ENCODE data around the gene S100A2.

Gene S100A2

GRCh38 chr1:153578936-153579335 is 13.3 kb upstream of the S100A2 start:
- peak overlapping the region; percentile 28 for H2BK120ac ChIP-seq (ENCODE audit: insufficient read depth, low read length, poor library complexity)
- H4K8ac ChIP-seq (ENCODE audit: low read depth, low read length) = no peak overlapping the region
- no peak overlapping the region for H2BK12ac ChIP-seq (ENCODE audit: low read length)
- H3K9ac ChIP-seq (ENCODE audit: low read length) = no peak overlapping the region
- no peaks in the 10 kb centered on the region for H3K79me2 ChIP-seq (ENCODE audit: control insufficient read depth, insufficient read depth, low read length, poor library complexity)
- H3K4me1 ChIP-seq (ENCODE audit: control insufficient read depth in 1 of 2, insufficient read depth in 2 of 2, low read length in 2 of 2) = peaks cover 7 to 13% of the 10 kb centered on the region in 2 experiments
- peaks cover 4% of the 10 kb centered on the region for H3K9me3 ChIP-seq (ENCODE audit: insufficient read depth, low read depth, low read length)
- no peak overlapping the region for H3K4me3 ChIP-seq (ENCODE audit: low read depth, low read length)
- H4K91ac ChIP-seq (ENCODE audit: low read depth, low read length) = peak overlapping the region; percentile 28
- H3K36me3 ChIP-seq (ENCODE audit: control insufficient read depth in 1 of 2, insufficient read depth in 2 of 2, low read length in 2 of 2) = no peaks in the 10 kb centered on the region
- no peak overlapping the region for H2AFZ ChIP-seq (ENCODE audit: insufficient read depth, low read length, poor library complexity)
- H3K27ac ChIP-seq (ENCODE audit: low read depth, low read length) = peak overlapping the region; percentile 60
- H3K4ac ChIP-seq (ENCODE audit: low read depth, low read length) = no peak overlapping the region
- no peak overlapping the region for H4K12ac ChIP-seq (ENCODE audit: low read depth, low read length)
- H3K79me1 ChIP-seq (ENCODE audit: low read length) = peaks cover 11% of the 10 kb centered on the region
- H3K27me3 ChIP-seq (ENCODE audit: insufficient read depth, low read length) = no peaks in the 10 kb centered on the region
- H2AK5ac ChIP-seq (ENCODE audit: low read length) = no peak overlapping the region
- H3K18ac ChIP-seq (ENCODE audit: low read length) = no peak overlapping the region
- H3K4me2 ChIP-seq (ENCODE audit: low read length) = peak overlapping the region; percentile 8
- WGBS (ENCODE audit: extremely low coverage, insufficient coverage, insufficient read length) = no CpG with 5 or more reads among the region's 3 CpGs
- H3K23ac ChIP-seq (ENCODE audit: low read length) = no peak overlapping the region
- no peak overlapping the region for H3K14ac ChIP-seq (ENCODE audit: low read length)
- peak; percentile 69 to 81 for DNase-seq
- H2BK5ac ChIP-seq (ENCODE audit: low read depth, low read length, poor library complexity) = peak overlapping the region; percentile 7

DNA sequence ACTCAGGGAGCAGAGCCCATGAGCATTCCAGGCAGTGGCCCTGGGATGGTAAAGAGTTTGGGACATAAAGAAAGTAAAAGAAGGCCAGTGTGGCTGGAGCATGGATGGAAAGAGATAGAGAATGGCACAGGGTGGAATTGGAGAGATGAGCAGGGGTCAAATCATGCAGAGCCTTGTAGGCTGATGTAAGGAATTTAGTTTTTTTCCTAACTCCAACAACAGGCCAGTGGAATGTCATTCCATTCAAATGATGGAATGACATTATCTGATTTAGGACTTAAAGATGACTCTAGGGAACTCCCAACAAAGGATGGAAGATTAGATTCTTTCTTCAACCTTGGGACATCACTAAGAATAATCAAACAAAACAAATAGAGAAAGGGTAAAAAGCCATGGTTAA is 12.8 kb upstream of the S100A2 start:
- Histone ChIP-seq H3K4ac (ENCODE audit: low read depth, low read length) (peak overlapping the region; percentile 39), H2BK5ac (ENCODE audit: low read depth, low read length, poor library complexity) (peak overlapping the region; percentile 52), H2AK5ac (ENCODE audit: low read length) (peak overlapping the region; percentile 45), H2BK12ac (ENCODE audit: low read length) (peak overlapping the region; percentile 92), H4K12ac (ENCODE audit: low read depth, low read length) (no peak overlapping the region), H2BK120ac (ENCODE audit: insufficient read depth, low read length, poor library complexity) (peak overlapping the region; percentile 90), H2AFZ (ENCODE audit: insufficient read depth, low read length, poor library complexity) (no peak overlapping the region), H3K27me3 (ENCODE audit: insufficient read depth, low read length) (no peaks in the 10 kb centered on the region), H3K4me2 (ENCODE audit: low read length) (peak overlapping the region; percentile 33), H3K18ac (ENCODE audit: low read length) (no peak overlapping the region), H4K91ac (ENCODE audit: low read depth, low read length) (peak overlapping the region; percentile 87), H3K27ac (ENCODE audit: low read depth, low read length) (peak overlapping the region; percentile 55), H3K4me1 (ENCODE audit: control insufficient read depth in 1 of 2, insufficient read depth in 2 of 2, low read length in 2 of 2) (peaks cover 7 to 13% of the 10 kb centered on the region in 2 experiments), H3K4me3 (ENCODE audit: low read depth, low read length) (no peak overlapping the region), H3K79me1 (ENCODE audit: low read length) (peaks cover 11% of the 10 kb centered on the region), H3K36me3 (ENCODE audit: control insufficient read depth in 1 of 2, insufficient read depth in 2 of 2, low read length in 2 of 2) (no peaks in the 10 kb centered on the region), H3K9me3 (ENCODE audit: insufficient read depth, low read depth, low read length) (peaks cover 4% of the 10 kb centered on the region), H3K9ac (ENCODE audit: low read length) (no peak overlapping the region), H3K79me2 (ENCODE audit: control insufficient read depth, insufficient read depth, low read length, poor library complexity) (no peaks in the 10 kb centered on the region), H4K8ac (ENCODE audit: low read depth, low read length) (peak overlapping the region; percentile 24), H3K23ac (ENCODE audit: low read length) (no peak overlapping the region), H3K14ac (ENCODE audit: low read length) (peak overlapping the region; percentile 44)
- peak; percentile 31 to 88 for DNase-seq

- Histone ChIP-seq H2BK5ac (ENCODE audit: low read depth, low read length, poor library complexity) (peak overlapping the region; percentile 51), H3K9me3 (ENCODE audit: insufficient read depth, low read depth, low read length) (peaks cover 4% of the 10 kb centered on the region), H3K18ac (ENCODE audit: low read length) (peak overlapping the region; percentile 5), H3K9ac (ENCODE audit: low read length) (peak overlapping the region; percentile 67), H3K23ac (ENCODE audit: low read length) (no peak overlapping the region), H3K4ac (ENCODE audit: low read depth, low read length) (no peak overlapping the region), H2AK5ac (ENCODE audit: low read length) (peak overlapping the region; percentile 11), H3K27me3 (ENCODE audit: insufficient read depth, low read length) (no peaks in the 10 kb centered on the region), H4K8ac (ENCODE audit: low read depth, low read length) (no peak overlapping the region), H3K79me1 (ENCODE audit: low read length) (peaks cover 11% of the 10 kb centered on the region), H4K12ac (ENCODE audit: low read depth, low read length) (no peak overlapping the region), H3K4me1 (ENCODE audit: control insufficient read depth in 1 of 2, insufficient read depth in 2 of 2, low read length in 2 of 2) (peaks cover 7 to 13% of the 10 kb centered on the region in 2 experiments), H2BK120ac (ENCODE audit: insufficient read depth, low read length, poor library complexity) (peak overlapping the region; percentile 15), H2AFZ (ENCODE audit: insufficient read depth, low read length, poor library complexity) (no peak overlapping the region), H2BK12ac (ENCODE audit: low read length) (peak overlapping the region; percentile 93), H3K27ac (ENCODE audit: low read depth, low read length) (no peak overlapping the region), H3K79me2 (ENCODE audit: control insufficient read depth, insufficient read depth, low read length, poor library complexity) (no peaks in the 10 kb centered on the region), H3K14ac (ENCODE audit: low read length) (peak overlapping the region; percentile 74), H3K36me3 (ENCODE audit: control insufficient read depth in 1 of 2, insufficient read depth in 2 of 2, low read length in 2 of 2) (no peaks in the 10 kb centered on the region), H4K91ac (ENCODE audit: low read depth, low read length) (peak overlapping the region; percentile 82), H3K4me3 (ENCODE audit: low read depth, low read length) (no peak overlapping the region), H3K4me2 (ENCODE audit: low read length) (no peak overlapping the region)
- DNase-seq = no peak
- WGBS (ENCODE audit: extremely low coverage, insufficient coverage, insufficient read length) = no CpG with 5 or more reads among the region's 9 CpGs
Measured at GRCh38 chr1:153577624-153578051, 12.0 kb upstream of the S100A2 start.

DNA sequence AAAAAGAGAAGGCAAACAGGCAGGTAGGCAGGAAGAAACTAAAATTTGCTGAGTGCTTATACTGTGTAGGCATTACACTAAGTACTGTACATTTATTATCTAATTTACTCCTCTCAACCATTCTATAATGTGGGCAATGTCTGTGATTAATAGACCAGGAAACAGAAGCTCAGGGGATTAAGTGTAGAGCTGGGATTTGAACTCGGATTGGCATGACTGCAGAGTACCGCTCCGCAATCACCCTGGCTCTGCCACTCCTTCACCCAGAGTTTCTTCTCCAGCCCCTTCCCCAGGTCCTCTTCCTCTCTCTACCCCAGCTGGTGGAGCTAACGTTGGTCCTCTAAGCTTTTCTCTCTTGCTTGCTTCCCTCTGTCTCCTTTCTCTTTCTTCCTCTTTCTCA is 11.5 kb upstream of the S100A2 start:
- H3K36me3 ChIP-seq (ENCODE audit: control insufficient read depth in 1 of 2, insufficient read depth in 2 of 2, low read length in 2 of 2) = no peaks in the 10 kb centered on the region
- H2BK12ac ChIP-seq (ENCODE audit: low read length) = peak overlapping the region; percentile 74
- H3K79me2 ChIP-seq (ENCODE audit: control insufficient read depth, insufficient read depth, low read length, poor library complexity) = no peaks in the 10 kb centered on the region
- peaks cover 4% of the 10 kb centered on the region for H3K9me3 ChIP-seq (ENCODE audit: insufficient read depth, low read depth, low read length)
- peaks cover 7 to 13% of the 10 kb centered on the region in 2 experiments for H3K4me1 ChIP-seq (ENCODE audit: control insufficient read depth in 1 of 2, insufficient read depth in 2 of 2, low read length in 2 of 2)
- H3K14ac ChIP-seq (ENCODE audit: low read length) = no peak overlapping the region
- H3K4ac ChIP-seq (ENCODE audit: low read depth, low read length) = no peak overlapping the region
- H3K79me1 ChIP-seq (ENCODE audit: low read length) = peaks cover 11% of the 10 kb centered on the region
- no peak overlapping the region for H4K8ac ChIP-seq (ENCODE audit: low read depth, low read length)
- no peaks in the 10 kb centered on the region for H3K27me3 ChIP-seq (ENCODE audit: insufficient read depth, low read length)
- H2AK5ac ChIP-seq (ENCODE audit: low read length) = peak overlapping the region; percentile 87
- H2BK5ac ChIP-seq (ENCODE audit: low read depth, low read length, poor library complexity) = no peak overlapping the region
- no peak overlapping the region for H3K9ac ChIP-seq (ENCODE audit: low read length)
- no peak overlapping the region for H3K27ac ChIP-seq (ENCODE audit: low read depth, low read length)
- no peak overlapping the region for H3K4me3 ChIP-seq (ENCODE audit: low read depth, low read length)
- H4K91ac ChIP-seq (ENCODE audit: low read depth, low read length) = peak overlapping the region; percentile 45
- H3K23ac ChIP-seq (ENCODE audit: low read length) = no peak overlapping the region
- no peak overlapping the region for H4K12ac ChIP-seq (ENCODE audit: low read depth, low read length)
- no CpG with 5 or more reads among the region's 4 CpGs for whole genome bisulfite sequencing (ENCODE audit: extremely low coverage, insufficient coverage, insufficient read length)
- no peak overlapping the region for H2BK120ac ChIP-seq (ENCODE audit: insufficient read depth, low read length, poor library complexity)
- no peak overlapping the region for H3K18ac ChIP-seq (ENCODE audit: low read length)
- H3K4me2 ChIP-seq (ENCODE audit: low read length) = no peak overlapping the region
- no peak overlapping the region for H2AFZ ChIP-seq (ENCODE audit: insufficient read depth, low read length, poor library complexity)
- DNase-seq = no peak
